CD4-positive, alpha-beta T cell treated with Interleukin-4 for 4 hours (primary cell): Measurements from ENCODE around the gene AQP5.
"Not testable (repeated sequence)": the region's sequence is repeated elsewhere in the genome, so short reads cannot be mapped to it uniquely, and the experiment has no call there.

Experiments
- DNase-seq: peaks from one replicate; pipeline ENCODE4 v3.0.0-alpha.2; 2020

Gene AQP5

GRCh38 chr12:49983892-49984291 is 22.2 kb downstream of the AQP5 start:
- DNase-seq, result no peak

- DNase-seq, result no peak
Measured at GRCh38 chr12:49984476-49985359, 23.0 kb downstream of the AQP5 start.

- no peak for DNase-seq
Measured at GRCh38 chr12:49985981-49986380, 24.3 kb downstream of the AQP5 start.

GRCh38 chr12:49986476-49986875 is 24.8 kb downstream of the AQP5 start:
- DNase-seq, result not testable (repeated sequence)

- DNase-seq, result no peak
Measured at GRCh38 chr12:49987625-49988303, 26.1 kb downstream of the AQP5 start.

GRCh38 chr12:49989400-49989799 is 27.7 kb downstream of the AQP5 start:
- not testable (repeated sequence) for DNase-seq

- no peak for DNase-seq
Measured at GRCh38 chr12:49990273-49990672, 28.6 kb downstream of the AQP5 start.

- no peak for DNase-seq
Measured at GRCh38 chr12:49998453-49998852, 36.8 kb downstream of the AQP5 start.

GRCh38 chr12:50003595-50003994 is 41.9 kb downstream of the AQP5 start:
- no peak for DNase-seq

GRCh38 chr12:50004696-50005095 is 43.0 kb downstream of the AQP5 start:
- no peak for DNase-seq

GRCh38 chr12:50005175-50005574 is 43.5 kb downstream of the AQP5 start:
- no peak for DNase-seq

GRCh38 chr12:50006280-50006679 is 44.6 kb downstream of the AQP5 start:
- DNase-seq, result no peak

GRCh38 chr12:50006754-50007442 is 45.2 kb downstream of the AQP5 start:
- DNase-seq, result no peak

- peak; percentile 10 for DNase-seq
Measured at GRCh38 chr12:50013361-50014147, 51.9 kb downstream of the AQP5 start.

- DNase-seq, result no peak
Measured at GRCh38 chr12:50014342-50014741, 52.7 kb downstream of the AQP5 start.
